GM13977 (cell line): Measurements from ENCODE around the gene CCDC183.
"Not testable (repeated sequence)": the region's sequence is repeated elsewhere in the genome, so short reads cannot be mapped to it uniquely, and the experiment has no call there.

Experiments used
- DNase-seq: peaks from one replicate; pipeline ENCODE4 v3.0.0; 2012; ENCODE audit warnings: low spot score
- in situ Hi-C: fragments of 300-500 bp; cut with MboI; formaldehyde crosslinking; loops from one replicate; pipeline ENCODE4 v1.12.0; 2022; ENCODE audit warnings: low sequenced_read_pairs, low pct_unique_long_range_greater_than_20kb, mixed read lengths, inconsistent platforms; ENCODE audit not compliant: unreplicated experiment
- TF ChIP-seq, protein P1 (sequence below): IDR thresholded peaks from 2 replicates; pipeline ENCODE4 v1.5.1; 2012; ENCODE audit warnings: mild to moderate bottlenecking, control low read depth; ENCODE audit not compliant: insufficient read depth; ENCODE audit errors: extremely low read depth, missing control alignments

Gene CCDC183

DNA sequence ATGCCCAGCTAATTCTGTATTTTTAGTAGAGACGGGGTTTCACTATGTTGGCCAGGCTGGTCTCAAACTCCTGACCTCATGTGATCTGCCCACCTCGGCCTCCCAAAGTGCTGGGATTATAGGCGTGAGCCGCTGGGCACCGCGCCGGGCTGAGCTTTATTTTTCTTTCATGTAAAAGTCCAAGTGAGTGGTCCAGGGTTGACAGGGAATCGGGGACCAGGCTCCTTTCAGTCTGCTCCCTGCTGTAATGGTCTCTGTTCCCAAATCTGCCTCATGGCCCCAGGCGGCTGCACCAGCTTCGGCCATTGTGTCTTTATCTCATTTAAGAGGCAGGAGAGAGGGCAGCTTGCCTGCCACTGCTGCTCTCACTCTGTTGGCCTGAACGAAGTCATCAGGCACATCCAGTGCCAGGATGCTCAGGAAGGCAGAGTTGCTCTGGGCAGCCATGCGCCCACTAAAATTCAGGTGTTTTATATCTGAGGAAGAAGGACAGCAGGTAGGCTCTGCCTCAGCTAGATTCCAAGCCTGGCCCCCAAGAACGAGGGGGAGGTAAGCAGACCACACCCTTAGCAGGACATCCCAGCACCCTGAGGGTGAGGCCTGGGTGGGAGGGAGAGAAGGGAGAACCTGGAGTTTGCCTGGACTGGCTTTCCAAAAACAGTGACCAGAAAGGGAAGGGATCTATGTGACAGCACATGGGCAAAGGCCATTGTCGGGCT, 1.7 kb upstream of the CCDC183 start:
- DNase-seq = peak; percentile 0
- TF ChIP-seq, protein P1, sequence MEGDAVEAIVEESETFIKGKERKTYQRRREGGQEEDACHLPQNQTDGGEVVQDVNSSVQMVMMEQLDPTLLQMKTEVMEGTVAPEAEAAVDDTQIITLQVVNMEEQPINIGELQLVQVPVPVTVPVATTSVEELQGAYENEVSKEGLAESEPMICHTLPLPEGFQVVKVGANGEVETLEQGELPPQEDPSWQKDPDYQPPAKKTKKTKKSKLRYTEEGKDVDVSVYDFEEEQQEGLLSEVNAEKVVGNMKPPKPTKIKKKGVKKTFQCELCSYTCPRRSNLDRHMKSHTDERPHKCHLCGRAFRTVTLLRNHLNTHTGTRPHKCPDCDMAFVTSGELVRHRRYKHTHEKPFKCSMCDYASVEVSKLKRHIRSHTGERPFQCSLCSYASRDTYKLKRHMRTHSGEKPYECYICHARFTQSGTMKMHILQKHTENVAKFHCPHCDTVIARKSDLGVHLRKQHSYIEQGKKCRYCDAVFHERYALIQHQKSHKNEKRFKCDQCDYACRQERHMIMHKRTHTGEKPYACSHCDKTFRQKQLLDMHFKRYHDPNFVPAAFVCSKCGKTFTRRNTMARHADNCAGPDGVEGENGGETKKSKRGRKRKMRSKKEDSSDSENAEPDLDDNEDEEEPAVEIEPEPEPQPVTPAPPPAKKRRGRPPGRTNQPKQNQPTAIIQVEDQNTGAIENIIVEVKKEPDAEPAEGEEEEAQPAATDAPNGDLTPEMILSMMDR = no peak
- in situ Hi-C loops = no loop called here

DNA sequence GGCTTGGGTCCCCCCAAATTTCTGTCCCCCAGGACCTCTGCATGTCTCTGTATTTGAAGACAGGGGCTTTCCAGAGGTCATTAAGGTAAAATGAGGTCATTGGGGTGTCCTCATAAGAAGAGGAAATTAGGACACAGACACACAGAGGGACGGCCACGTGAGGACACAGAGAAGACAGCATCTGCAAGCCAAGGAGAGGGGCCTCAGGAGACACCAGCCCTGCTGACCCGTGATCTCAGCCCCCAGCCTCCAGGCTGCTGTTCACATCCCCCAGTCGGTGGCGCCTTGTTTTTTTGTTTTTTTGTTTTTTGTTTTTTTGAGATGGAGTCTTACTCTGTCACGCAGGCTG, 1.2 kb upstream of the CCDC183 start:
- in situ Hi-C loops = no loop called here
- DNase-seq = no peak
- TF ChIP-seq, protein P1 = no peak

DNA sequence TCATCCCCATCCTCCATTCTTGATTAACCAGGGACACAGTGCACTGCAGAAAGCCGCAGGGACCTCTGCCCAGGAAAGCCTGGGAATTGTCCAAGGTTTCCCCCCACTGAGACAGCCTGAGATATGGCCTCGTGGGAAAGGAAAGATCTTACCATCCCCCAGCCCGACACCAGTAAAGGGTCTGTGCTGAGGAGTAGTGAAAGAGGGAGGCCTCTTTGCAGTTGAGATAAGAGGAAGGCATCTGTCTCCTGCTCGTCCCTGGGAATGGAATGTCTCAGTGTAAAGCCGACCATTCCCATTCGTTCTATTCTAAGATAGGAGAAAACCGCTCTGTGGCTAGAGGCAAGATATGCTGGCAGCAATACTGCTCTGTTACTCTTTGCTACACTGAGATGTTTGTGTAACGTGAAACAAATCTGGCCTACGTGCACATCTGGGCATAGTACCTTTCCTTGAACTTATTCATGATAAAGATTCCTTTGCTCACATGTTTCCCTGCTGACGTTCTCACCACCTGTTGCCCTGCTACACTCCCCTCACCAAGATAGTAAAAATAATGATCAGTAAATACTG, 723 bp downstream of the CCDC183 start:
- DNase-seq, in situ Hi-C loops: not testable (repeated sequence)

DNA sequence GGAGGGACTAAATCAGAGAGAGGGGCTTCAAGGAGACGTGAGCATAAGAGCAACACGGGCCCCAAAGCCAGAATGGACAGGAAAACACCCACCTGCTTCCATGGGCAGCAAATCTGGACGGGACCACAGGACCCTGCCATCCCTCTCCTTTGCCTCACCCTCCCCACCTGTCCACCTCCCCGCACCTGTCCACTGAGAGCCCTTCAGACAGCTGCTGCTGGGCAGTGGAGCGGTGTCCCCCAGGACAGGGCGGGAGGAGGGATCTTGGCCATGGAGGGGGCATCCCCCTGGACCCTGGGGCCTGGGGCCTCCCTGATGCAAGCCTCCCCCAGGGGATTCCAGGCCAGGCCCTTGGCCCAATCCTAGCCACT, 2.6 kb downstream of the CCDC183 start:
- TF ChIP-seq, protein P1 = no peak
- DNase-seq = peak; percentile 3
- in situ Hi-C loops = no loop called here

DNA sequence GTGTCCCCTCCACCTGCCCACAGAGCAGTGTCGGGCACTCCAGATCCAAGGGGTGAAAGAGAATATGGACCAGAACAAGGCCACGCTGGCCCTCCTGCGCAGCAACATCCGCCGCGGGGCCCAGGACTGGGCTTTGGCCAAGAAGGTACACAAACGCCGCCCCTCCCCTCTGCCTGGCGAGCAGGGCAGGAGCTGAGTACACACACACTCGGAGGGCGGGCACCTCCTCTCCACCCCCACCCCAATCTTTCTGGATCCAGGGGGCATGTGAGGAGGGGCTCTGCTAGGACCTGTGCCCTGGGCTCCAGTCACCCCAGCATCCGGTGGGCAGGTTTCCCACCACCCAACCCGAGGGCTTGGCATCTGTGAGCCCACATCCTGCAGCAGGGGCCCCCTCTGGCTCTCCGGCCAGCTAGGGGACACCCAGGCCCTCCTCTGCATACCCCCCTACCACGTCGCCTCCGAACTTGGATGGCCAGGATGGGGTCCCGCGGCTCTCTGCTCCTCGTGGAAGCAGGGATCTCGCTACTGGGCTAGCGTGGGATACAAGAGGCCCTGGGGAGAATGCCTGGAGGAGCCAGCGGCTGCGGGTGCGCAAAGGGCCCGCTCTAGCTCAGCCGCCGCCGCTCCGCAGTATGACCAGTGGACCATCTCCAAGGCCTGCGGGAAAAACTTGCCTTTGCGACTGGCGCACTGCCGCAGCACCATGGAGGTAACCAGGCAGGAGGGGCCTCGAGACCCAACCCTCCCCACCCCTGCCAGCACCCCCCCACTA, 3.1 kb downstream of the CCDC183 start:
- TF ChIP-seq, protein P1 = no peak
- in situ Hi-C loops = no loop called here
- DNase-seq = no peak

DNA sequence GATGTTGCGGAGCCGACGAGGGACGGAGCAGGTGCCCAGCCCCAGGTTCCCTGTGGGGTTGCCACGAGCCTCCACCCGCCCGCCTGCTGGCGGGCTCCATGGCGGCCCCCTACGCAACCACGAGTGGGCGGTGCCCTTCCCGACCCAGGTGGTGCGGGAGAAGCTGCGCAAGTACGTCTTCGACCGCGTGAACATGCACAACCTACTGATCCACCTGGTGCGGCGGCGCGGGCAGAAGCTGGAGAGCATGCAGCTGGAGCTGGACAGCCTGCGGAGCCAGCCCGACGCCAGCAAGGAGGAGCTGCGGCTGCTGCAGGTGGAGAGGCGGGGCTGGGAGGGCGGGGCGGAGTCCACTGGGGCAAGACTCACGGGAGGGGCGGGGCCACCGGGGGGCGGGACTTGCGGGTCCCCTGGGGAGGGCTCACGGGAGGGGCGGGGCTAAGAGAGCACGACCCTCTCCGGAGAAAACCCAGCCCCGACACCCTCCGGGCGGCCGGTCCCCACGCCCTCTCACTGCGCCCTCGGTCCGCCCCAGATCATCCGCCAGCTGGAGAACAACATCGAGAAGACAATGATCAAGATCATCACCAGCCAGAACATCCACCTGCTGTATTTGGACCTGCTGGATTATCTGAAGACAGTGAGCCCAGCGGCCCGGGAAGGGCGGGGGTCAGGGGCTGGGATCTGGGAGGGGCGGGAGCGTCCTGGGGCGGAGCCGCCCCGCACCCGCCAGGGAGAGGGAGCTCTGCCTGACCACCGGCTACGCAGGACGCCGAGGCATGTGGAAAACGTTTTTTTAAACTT, 3.9 kb downstream of the CCDC183 start:
- DNase-seq = peak; percentile 45
- in situ Hi-C loops = no loop called here
- TF ChIP-seq, protein P1 = no peak

DNA sequence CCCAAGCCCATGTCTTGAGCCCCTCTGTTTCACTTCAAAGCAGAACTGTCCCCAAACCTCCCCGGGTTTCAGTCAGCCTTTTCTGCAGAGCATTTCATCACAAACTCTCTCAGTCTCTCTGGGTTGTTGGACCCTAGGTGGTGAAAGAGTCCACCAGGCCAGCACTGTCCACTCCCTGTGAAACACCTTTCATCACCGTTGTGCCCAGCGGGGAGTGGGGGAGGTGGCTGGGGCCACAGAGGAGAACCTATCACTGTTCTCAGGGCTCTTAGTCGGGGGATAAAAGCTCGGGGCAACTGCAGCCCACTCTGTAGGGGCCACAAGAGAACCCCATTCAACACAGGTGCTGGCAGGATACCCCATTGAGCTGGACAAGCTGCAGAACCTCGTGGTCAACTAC, 6.2 kb downstream of the CCDC183 start:
- TF ChIP-seq, protein P1 = no peak
- peak; percentile 10 for DNase-seq
- in situ Hi-C loops = no loop called here

DNA sequence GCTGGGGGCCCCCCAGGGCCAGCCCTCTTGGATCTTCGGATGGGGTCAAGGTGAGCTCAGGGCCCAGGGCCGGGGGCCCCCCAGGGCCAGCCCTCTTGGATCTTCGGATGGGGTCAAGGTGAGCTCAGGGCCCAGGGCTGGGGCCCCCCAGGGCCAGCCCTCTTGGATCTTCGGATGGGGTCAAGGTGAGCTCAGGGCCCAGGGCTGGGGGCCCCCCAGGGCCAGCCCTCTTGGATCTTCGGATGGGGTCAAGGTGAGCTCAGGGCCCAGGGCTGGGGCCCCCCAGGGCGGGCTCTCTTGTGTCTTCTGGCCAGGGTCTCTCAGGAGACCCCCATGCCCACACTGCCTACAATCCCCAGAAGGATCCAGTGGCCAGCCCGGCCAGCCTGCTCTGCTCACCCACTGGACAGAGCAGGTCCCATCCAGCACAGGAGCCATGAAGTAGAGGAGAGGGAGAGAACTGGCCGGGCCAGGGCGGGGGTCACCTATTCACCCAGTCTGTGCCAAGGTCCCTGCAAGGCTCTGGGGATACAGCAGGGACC, 6.9 kb downstream of the CCDC183 start:
- in situ Hi-C loops, DNase-seq: not testable (repeated sequence)
